Measurements from ENCODE around the gene CLCA2.

The CLCA2 gene

DNA sequence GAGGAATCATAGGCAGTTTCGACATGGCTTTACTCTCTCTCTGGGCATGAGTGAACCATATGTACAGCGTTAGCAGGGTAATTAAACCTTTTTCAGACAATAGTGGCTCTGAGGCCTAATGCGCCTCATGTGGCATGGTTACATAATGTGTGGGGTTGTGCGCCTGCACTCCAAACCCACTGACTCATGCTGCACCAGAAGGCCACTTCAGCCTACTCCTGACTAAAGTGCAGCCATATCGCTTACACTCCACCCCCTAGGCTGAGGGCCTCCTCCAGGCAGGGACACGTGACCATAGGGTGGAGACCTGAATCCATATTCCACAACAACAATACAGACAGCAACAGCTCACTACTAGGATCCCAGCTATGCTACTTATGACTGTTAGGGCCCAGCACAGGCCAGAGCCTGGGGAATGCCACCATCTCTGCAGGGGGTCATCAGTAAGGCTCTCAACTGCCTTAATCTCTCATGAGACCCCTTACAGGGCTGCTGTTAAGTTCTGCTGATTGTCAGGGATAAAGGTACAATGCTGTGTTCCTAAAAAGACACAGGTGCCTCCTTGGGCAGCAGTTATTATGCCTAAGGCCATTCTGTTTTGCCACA is 14.5 kb upstream of the CLCA2 start:
- H3K27me3 Mint-ChIP-seq: peaks cover 0 to 8% of the 10 kb centered on the region in 2 donors
- H3K4me1 Mint-ChIP-seq (ENCODE audit: low read depth in 2 of 2): peaks cover 0 to 2% of the 10 kb centered on the region in 2 donors
- no peak overlapping the region for H3K4me3 Mint-ChIP-seq
- DNase-seq (no peak), ATAC-seq (replicated peaks) (no peak)
- no peaks in the 10 kb centered on the region for H3K9me3 Mint-ChIP-seq
- H3K27ac Mint-ChIP-seq: no peak overlapping the region
- H3K36me3 Mint-ChIP-seq (ENCODE audit: insufficient read depth): no peaks in the 10 kb centered on the region

DNA sequence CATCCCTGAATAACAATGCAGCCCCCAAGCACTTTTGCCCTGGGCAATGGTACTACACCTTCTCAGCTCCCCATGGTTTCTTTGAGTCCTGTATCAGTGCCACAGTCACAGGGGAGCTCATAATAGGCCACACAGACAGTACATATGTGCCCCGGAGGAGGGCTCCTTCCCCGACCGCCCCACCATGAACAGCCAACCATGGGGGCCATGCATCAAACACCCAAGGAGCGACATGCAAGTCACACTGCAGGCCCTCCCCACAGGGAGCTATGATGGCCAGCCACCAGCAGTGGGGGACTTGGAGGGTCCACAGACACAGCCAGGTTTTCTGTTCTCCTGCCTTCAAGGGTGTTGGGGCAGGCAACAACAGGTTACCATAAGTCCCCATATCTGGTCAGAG is 13.1 kb upstream of the CLCA2 start:
- no peak for ATAC-seq (replicated peaks)

DNA sequence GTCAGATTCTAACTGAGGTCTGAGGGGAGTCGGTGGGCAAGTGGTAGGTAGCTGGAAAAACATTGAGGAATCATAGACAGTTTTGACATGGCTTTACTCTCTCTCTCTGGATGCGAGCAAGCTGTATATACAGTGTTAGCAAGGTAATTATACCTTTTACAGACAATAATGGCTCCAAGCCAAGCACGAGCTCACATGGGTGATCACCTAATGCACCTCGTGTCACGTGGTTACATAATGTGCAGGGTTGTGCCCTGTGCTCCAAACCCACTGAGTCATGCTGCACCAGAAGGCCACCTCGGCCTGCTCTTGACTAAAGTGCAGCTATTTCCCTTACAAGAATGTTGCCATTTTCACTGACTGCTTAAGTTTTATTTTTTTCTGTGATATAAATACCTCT is 7.6 kb upstream of the CLCA2 start:
- Mint-ChIP-seq H3K4me3 (no peak overlapping the region), H3K9me3 (no peaks in the 10 kb centered on the region), H3K36me3 (ENCODE audit: insufficient read depth) (no peaks in the 10 kb centered on the region), H3K27ac (no peak overlapping the region), H3K4me1 (ENCODE audit: low read depth in 2 of 2) (peaks cover 4% of the 10 kb centered on the region in 2 donors), H3K27me3 (peaks cover 0 to 9% of the 10 kb centered on the region in 2 donors)
- DNase-seq (no peak), ATAC-seq (replicated peaks) (no peak)

More for the DNA sequence above, 13.1 kb upstream of the CLCA2 start:
- Mint-ChIP-seq H3K9me3 (no peaks in the 10 kb centered on the region), H3K27ac (no peak overlapping the region), H3K4me1 (ENCODE audit: low read depth in 2 of 2) (peaks cover 0 to 2% of the 10 kb centered on the region in 2 donors), H3K36me3 (ENCODE audit: insufficient read depth) (no peaks in the 10 kb centered on the region), H3K27me3 (peaks cover 0 to 9% of the 10 kb centered on the region in 2 donors), H3K4me3 (no peak overlapping the region)
- DNase-seq: no peak

DNA sequence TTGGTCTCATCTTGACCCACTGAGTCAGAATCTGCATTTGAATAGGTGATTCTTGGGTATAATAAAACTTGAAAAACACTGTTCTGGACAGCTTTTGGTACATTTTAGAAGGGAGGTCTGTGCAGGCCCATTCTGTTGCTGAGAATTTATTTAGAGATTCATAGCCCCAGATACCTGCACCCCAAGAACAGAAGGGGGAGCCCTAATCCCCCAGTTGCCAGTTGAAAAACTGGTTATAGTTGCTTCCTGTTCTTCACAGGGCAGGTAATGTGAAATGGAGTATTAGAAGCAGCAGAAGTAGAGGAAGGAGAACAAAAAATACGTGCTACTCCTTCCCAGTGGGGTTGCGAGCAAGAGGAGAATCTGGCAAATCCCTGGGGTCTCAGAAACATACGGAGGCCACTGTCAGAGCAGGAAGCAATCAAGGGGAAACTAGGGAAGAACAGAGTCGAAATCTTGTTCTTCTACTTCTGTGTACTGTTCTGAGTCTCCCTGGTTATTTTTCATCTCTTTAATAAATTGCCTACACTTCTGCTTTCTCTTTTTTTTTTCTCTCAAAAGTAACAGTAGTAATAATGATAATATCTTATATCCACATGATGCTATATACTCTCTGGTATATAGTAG is 4.6 kb upstream of the CLCA2 start:
- peaks cover 9 to 12% of the 10 kb centered on the region in 2 donors for H3K27me3 Mint-ChIP-seq
- H3K9me3 Mint-ChIP-seq: no peaks in the 10 kb centered on the region
- H3K4me1 Mint-ChIP-seq (ENCODE audit: low read depth in 2 of 2): peaks cover 3 to 4% of the 10 kb centered on the region in 2 donors
- H3K4me3 Mint-ChIP-seq: peak overlapping the region; percentile 10 to 49
- H3K27ac Mint-ChIP-seq: no peak overlapping the region
- peak; percentile 95 for ATAC-seq (replicated peaks)
- H3K36me3 Mint-ChIP-seq (ENCODE audit: insufficient read depth): no peaks in the 10 kb centered on the region
- DNase-seq: peak; percentile 24 to 26 (median 25)

DNA sequence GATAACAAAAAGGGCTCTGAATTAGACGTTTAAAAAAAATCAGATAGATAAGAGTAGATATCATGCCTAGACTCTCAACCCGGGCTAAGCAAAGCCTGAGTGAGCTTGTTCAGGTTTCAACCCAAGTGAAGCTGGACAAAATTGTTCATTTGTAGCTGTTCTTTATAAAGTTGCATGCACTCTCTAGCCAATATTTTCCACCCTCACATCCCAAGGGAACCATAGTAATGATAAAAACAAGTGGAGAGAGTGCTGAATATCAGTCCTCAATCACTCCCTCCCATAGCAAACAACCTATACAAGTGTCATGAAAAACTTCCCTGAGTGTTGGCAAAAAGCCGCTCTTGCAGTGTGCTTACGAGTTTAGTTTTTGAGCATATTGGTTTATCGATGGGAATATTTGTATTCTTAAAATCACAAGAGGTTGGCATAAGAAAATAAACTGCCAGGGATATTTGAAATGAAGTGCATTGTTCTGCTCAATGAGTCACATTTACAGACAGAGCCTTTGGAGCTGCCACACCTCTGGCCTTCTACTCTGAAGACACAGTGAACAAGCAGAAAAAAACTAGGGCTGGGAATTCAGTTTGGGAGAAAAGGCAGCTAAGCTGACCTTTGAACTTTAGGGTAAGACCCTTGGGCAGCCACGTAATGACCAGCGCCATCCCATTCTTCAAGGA is 2.2 kb upstream of the CLCA2 start:
- no peak overlapping the region for H3K27ac Mint-ChIP-seq
- H3K36me3 Mint-ChIP-seq (ENCODE audit: insufficient read depth): no peaks in the 10 kb centered on the region
- no peak for DNase-seq
- H3K4me3 Mint-ChIP-seq: no peak overlapping the region
- peaks cover 3 to 4% of the 10 kb centered on the region in 2 donors for H3K4me1 Mint-ChIP-seq (ENCODE audit: low read depth in 2 of 2)
- H3K9me3 Mint-ChIP-seq: no peaks in the 10 kb centered on the region
- ATAC-seq (replicated peaks): no peak
- peaks cover 10 to 14% of the 10 kb centered on the region in 2 donors for H3K27me3 Mint-ChIP-seq

DNA sequence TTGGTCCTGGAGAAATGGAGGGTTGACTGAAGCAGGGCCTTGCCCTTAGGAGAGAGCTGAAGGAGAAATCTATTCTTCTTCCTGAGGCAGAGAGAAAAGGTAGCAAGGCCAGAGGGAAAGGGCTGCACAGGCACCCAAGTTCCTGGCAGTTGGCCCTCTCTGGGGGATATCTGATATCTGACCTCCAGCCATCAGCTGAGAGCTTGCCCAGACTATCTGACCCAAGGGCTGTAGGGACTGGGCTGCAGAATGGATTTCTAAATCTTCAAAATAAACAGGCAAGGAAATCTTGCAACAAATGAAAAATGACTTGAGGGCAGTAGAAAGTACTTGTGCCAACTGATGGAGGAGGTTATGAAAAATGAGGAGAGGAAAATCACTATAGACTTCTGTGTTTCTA is 498 bp upstream of the CLCA2 start:
- H3K9me3 Mint-ChIP-seq: no peaks in the 10 kb centered on the region
- no peak overlapping the region for H3K4me3 Mint-ChIP-seq
- H3K36me3 Mint-ChIP-seq (ENCODE audit: insufficient read depth): no peaks in the 10 kb centered on the region
- H3K4me1 Mint-ChIP-seq (ENCODE audit: low read depth in 2 of 2): peaks cover 3 to 4% of the 10 kb centered on the region in 2 donors
- H3K27ac Mint-ChIP-seq: no peak overlapping the region
- no peak for ATAC-seq (replicated peaks)
- no peak for DNase-seq
- H3K27me3 Mint-ChIP-seq: peaks cover 10 to 14% of the 10 kb centered on the region in 2 donors

DNA sequence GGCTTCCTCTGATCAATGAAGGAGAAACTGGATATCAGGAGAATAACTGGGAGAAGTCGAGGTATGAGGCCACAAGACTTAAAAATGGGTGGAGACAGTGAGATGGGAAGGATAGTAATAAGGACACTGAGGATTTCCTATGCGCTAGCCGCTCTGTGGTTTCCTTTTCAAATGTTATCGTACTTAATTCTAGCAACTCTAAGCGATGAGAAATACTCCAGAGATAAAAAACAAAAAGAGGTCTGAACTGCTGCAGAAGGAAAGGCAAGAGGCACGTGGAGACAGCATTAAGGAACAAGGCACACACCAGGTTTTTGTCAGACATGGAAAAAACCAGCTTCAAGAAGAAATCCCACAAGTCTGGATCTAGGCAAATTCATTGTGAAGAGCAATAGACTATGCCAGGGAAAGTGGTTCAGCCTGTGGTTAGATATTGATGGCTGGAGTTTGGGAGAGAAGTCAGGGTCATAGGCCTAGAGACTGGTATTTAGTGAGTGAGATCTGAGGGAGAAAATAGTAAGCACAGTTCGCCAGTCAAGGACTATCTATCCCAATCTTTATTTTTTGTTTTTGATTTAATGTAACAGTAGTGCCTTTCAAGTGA is 5.3 kb downstream of the CLCA2 start:
- Mint-ChIP-seq H3K4me3 (no peak overlapping the region), H3K36me3 (ENCODE audit: insufficient read depth) (no peaks in the 10 kb centered on the region), H3K4me1 (ENCODE audit: low read depth in 2 of 2) (no peaks in the 10 kb centered on the region), H3K9me3 (no peaks in the 10 kb centered on the region), H3K27ac (no peak overlapping the region), H3K27me3 (peaks cover 0 to 5% of the 10 kb centered on the region in 2 donors)
- ATAC-seq (replicated peaks): no peak
- no peak for DNase-seq

DNA sequence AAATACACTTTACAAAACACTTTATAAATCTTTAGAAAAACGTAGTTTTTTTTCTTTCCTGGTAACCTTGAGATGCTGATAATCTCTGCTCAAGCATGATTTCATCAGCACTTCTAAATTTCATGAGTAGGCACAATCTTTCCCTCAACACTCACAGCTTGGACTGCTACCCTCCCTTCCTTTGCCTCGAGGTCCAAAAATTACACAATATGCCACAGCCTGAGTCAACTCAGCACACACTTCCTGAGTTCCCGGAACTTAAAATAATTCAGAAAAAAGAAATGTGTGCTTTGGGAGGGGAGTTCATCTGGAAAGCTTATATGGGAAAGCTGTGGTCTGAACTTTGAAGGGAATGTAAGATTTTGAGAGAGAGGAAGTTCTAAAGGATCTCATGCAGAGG is 5.9 kb downstream of the CLCA2 start:
- Mint-ChIP-seq H3K36me3 (ENCODE audit: insufficient read depth) (no peaks in the 10 kb centered on the region), H3K27ac (no peak overlapping the region), H3K9me3 (no peaks in the 10 kb centered on the region), H3K4me1 (ENCODE audit: low read depth in 2 of 2) (no peaks in the 10 kb centered on the region), H3K27me3 (peaks cover 0 to 5% of the 10 kb centered on the region in 2 donors), H3K4me3 (no peak overlapping the region)
- DNase-seq (no peak), ATAC-seq (replicated peaks) (peak; percentile 56)

DNA sequence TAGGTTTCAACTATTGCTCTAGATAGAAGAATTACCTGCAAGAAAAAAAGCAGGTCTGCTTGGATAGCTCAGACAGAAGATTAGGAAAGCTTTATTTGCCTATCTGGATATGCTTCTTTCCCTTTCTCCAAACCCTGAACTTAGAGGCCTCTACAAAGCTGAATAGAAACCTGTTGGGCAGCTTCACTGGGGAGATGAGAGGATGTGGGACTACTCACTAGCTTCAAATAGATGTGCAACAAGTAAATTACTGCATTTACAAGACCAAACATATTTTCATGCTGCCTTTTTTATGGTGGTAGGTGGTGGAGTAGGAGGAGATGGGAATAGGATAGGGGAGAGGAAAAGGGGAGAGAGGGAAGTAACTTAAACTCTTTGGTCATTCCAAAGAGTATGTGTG is 6.4 kb downstream of the CLCA2 start:
- Mint-ChIP-seq H3K27me3 (peaks cover 0 to 5% of the 10 kb centered on the region in 2 donors), H3K4me3 (no peak overlapping the region), H3K9me3 (no peaks in the 10 kb centered on the region), H3K36me3 (ENCODE audit: insufficient read depth) (no peaks in the 10 kb centered on the region), H3K27ac (no peak overlapping the region), H3K4me1 (ENCODE audit: low read depth in 2 of 2) (no peaks in the 10 kb centered on the region)
- ATAC-seq (replicated peaks): no peak
- no peak for DNase-seq

DNA sequence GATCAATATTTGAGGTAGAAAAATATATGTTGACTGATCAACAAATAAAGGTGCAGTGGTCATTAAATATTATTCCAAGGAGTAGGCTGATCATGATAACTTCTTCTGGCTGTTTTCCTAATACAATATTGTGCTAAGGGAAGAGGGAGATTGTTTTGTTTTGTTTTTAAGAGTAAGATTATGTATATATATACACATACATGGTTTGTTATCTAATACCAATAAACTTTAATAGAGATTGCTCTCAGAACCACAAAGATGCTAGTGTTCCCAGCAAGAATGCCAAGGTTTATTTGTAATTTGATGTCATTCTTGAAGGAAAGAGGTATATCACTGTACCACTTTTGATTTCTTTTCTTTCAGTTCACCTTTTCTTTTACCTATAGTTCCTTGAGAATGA is 10.1 kb downstream of the CLCA2 start:
- H3K4me1 Mint-ChIP-seq (ENCODE audit: low read depth in 2 of 2): no peaks in the 10 kb centered on the region
- no peaks in the 10 kb centered on the region for H3K9me3 Mint-ChIP-seq
- DNase-seq (no peak), ATAC-seq (replicated peaks) (no peak)
- no peak overlapping the region for H3K27ac Mint-ChIP-seq
- H3K4me3 Mint-ChIP-seq: no peak overlapping the region
- no peaks in the 10 kb centered on the region for H3K36me3 Mint-ChIP-seq (ENCODE audit: insufficient read depth)
- H3K27me3 Mint-ChIP-seq: peaks cover 18 to 20% of the 10 kb centered on the region in 2 donors

DNA sequence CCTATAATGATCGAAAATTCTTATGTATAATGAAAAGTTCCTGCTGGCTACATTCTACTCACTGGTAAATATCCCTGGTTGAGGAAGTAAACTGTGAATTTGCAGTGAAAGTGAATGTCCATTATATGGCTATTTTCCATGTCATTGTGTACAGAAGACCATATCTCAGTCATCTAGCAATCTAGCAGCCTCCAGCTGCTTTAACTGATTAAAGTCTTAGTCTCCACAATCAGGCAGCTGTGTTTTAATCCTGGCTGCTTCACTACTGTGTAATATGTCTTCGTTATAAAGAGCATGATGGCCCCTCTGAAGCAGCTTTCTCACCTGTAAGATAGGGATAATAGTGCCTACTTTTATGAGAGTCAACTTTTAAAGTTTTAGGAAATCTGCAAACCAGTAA is 11.4 kb downstream of the CLCA2 start:
- H3K36me3 Mint-ChIP-seq (ENCODE audit: insufficient read depth): no peaks in the 10 kb centered on the region
- H3K9me3 Mint-ChIP-seq: no peaks in the 10 kb centered on the region
- H3K4me1 Mint-ChIP-seq (ENCODE audit: low read depth in 2 of 2): no peaks in the 10 kb centered on the region
- DNase-seq (no peak), ATAC-seq (replicated peaks) (no peak)
- no peak overlapping the region for H3K27ac Mint-ChIP-seq
- peaks cover 18 to 28% of the 10 kb centered on the region in 2 donors for H3K27me3 Mint-ChIP-seq
- no peak overlapping the region for H3K4me3 Mint-ChIP-seq

DNA sequence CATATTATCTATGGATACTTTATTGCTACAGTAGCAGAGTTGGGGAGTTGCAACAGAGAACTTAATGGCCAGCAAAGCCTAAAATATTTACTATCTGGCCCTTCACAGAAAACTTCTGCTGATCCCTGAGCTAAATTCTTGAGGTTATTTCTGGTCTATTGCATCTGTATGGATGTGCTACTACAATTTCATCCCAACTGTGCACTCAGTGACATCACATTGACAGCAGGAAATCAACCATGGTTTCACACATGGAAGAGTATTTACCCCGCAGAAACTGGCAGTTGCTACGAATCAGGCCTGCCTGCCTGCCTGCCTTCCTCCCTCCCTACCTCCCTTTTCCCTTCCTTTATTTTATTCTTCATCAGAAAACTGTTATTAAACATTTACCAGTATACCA is 12.1 kb downstream of the CLCA2 start:
- Mint-ChIP-seq H3K4me1 (ENCODE audit: low read depth in 2 of 2) (no peaks in the 10 kb centered on the region), H3K27ac (no peak overlapping the region), H3K9me3 (no peaks in the 10 kb centered on the region), H3K4me3 (no peak overlapping the region), H3K27me3 (peaks cover 18 to 28% of the 10 kb centered on the region in 2 donors), H3K36me3 (ENCODE audit: insufficient read depth) (no peaks in the 10 kb centered on the region)
- DNase-seq (no peak), ATAC-seq (replicated peaks) (no peak)

DNA sequence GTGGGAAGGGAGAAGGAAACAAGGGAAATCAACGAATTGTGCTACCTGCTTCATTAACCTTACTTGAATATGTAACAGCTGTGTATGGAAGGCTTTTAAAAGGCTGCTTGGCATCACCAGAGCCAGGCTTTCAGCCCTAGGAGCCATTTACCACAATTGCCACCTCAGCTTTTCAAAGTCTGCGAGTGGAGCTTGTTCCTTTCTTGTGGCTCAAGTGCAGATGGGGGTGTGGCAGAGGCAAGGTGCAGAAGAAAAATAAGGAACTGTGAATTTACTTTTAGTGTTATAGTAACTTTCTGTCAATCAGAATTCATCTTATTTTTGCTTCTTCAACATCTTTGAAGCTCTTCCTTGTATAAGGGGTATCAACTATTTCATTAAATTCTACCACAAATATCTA is 17.6 kb downstream of the CLCA2 start:
- peak; percentile 41 for ATAC-seq (replicated peaks)
- Mint-ChIP-seq H3K4me3 (no peak overlapping the region), H3K36me3 (ENCODE audit: insufficient read depth) (no peaks in the 10 kb centered on the region), H3K9me3 (no peaks in the 10 kb centered on the region), H3K27me3 (peaks cover 20 to 28% of the 10 kb centered on the region in 2 donors), H3K27ac (no peak overlapping the region), H3K4me1 (ENCODE audit: low read depth in 2 of 2) (no peaks in the 10 kb centered on the region)
- DNase-seq: no peak

DNA sequence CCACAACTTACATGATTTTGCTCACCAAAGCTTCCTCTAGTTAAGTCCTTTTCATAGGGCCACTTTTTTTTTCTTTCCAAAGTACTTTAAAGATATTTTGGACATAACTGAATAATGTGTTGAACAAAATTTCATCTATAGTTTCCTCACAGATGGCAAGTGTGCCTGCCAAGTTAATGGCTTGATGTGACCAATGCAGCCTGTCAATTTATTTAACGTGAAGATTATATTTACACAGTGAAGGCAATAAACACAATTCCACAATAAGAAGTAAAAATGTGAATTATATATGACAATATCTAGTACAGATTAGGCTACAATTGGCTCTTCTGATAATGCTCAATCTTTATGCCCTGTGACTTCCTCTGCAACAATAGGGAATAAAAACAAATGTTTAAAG is 18.0 kb downstream of the CLCA2 start:
- Mint-ChIP-seq H3K36me3 (ENCODE audit: insufficient read depth) (no peaks in the 10 kb centered on the region), H3K27ac (no peak overlapping the region), H3K27me3 (peaks cover 20 to 24% of the 10 kb centered on the region in 2 donors), H3K4me3 (no peak overlapping the region), H3K4me1 (ENCODE audit: low read depth in 2 of 2) (no peaks in the 10 kb centered on the region), H3K9me3 (no peaks in the 10 kb centered on the region)
- no peak for ATAC-seq (replicated peaks)
- DNase-seq: no peak

Measured in effector memory CD8-positive, alpha-beta T cell (primary cell).